ENCODE results near the gene EGFL7. TPM values are rescaled to one million over a fixed set of nuclear protein-coding genes. Genes with fewer than 3 reads are reported as not detected.

The EGFL7 gene
- total and polyA plus RNA-seq, 2 of the 8 experiments (the other 6 are each of a cell fraction or from before 2014, with no cell fraction given) = 37.8 to 53.4 TPM

GRCh38 chr9:136621019-136621733, 41.5 kb upstream of the EGFL7 start:
- no peak for FAIRE-seq
- Histone ChIP-seq H3K79me1 (ENCODE audit: low read depth, low read length) (no peaks in the 10 kb centered on the region), H2BK12ac (ENCODE audit: low read depth, low read length) (peak overlapping the region; percentile 75; the same call in 1 of the 2 replicates), H3K18ac (ENCODE audit: extremely low read depth, low read length) (no peak overlapping the region), H3K79me2 (ENCODE audit: control insufficient read depth in 1 of 2, insufficient read depth in 2 of 2, low read length in 2 of 2) (no peaks in the 10 kb centered on the region), H3K4me1 (replicated peaks in 1 of 4; ENCODE audit: control insufficient read depth in 3 of 4, insufficient read depth in 4 of 4, low read length in 3 of 4) (no peaks in the 10 kb centered on the region; a peak in 1 of 7 replicates), H3K14ac (ENCODE audit: insufficient read length) (no peak overlapping the region), H3K56ac (replicated peaks; ENCODE audit: insufficient read length, low read depth, low read length) (no peak overlapping the region), H3K4me2 (ENCODE audit: insufficient read depth in 1 of 2, low read depth in 2 of 2, low read length in 2 of 2) (no peak overlapping the region), H2BK5ac (ENCODE audit: low read depth, low read length) (peak overlapping the region; percentile 75; the same call in 1 of the 2 replicates), H3K9me3 (ENCODE audit: insufficient read depth in 2 of 2, low read depth in 1 of 2, low read length in 1 of 2) (no peaks in the 10 kb centered on the region), H2AK5ac (ENCODE audit: low read depth, low read length) (peak overlapping the region; percentile 65; the same call in 1 of the 2 replicates), H3K27ac (ENCODE audit: low read depth, low read length) (no peak overlapping the region), H2BK120ac (replicated peaks; ENCODE audit: low read depth, low read length) (no peak overlapping the region), H3K4ac (replicated peaks; ENCODE audit: insufficient read length, low read depth, low read length) (no peak overlapping the region), H3K9ac (replicated peaks in 1 of 4; ENCODE audit: extremely low read depth in 1 of 4, low read depth in 3 of 4, low read length in 3 of 4) (no peak overlapping the region), H3K23ac (ENCODE audit: insufficient read length) (no peak overlapping the region), H4K20me1 (replicated peaks in 1 of 2; ENCODE audit: control insufficient read depth in 1 of 2, insufficient read depth in 2 of 2, low read length in 2 of 2) (no peaks in the 10 kb centered on the region), H3K27me3 (replicated peaks in 1 of 4; ENCODE audit: control insufficient read depth in 3 of 4, extremely low read depth in 1 of 4, insufficient read depth in 3 of 4, low read length in 3 of 4) (no peaks in the 10 kb centered on the region), H2BK20ac (ENCODE audit: low read length) (peak overlapping the region; percentile 93; the same call in 1 of the 2 replicates), H4K8ac (ENCODE audit: extremely low read depth, insufficient read depth, low read length) (peak overlapping the region; percentile 88), H3K36me3 (ENCODE audit: control insufficient read depth in 2 of 4, insufficient read depth in 4 of 4, low read length in 3 of 4) (no peaks in the 10 kb centered on the region), H4K91ac (replicated peaks; ENCODE audit: insufficient read length, low read length) (peak overlapping the region; percentile 91), H3K23me2 (ENCODE audit: low read depth, low read length) (no peaks in the 10 kb centered on the region), H3K4me3 (ENCODE audit: extremely low read depth in 1 of 4, insufficient read depth in 2 of 4, low read depth in 3 of 4, low read length in 4 of 4) (no peak overlapping the region), H2BK15ac (ENCODE audit: low read length) (peak overlapping the region; percentile 2; the same call in 1 of the 2 replicates), H2AFZ (ENCODE audit: low read length) (no peak overlapping the region), H4K5ac (ENCODE audit: insufficient read length, low read depth, low read length) (no peak overlapping the region)
- no peak for DNase-seq (ENCODE audit: low read depth in 1 of 2, low spot score in 2 of 2)
- TF ChIP-seq RFX5 (IDR thresholded peaks at IDR 0.05; ENCODE audit: borderline replicate concordance, low read depth, low read length) (no peak), CEBPB (IDR thresholded peaks at IDR 0.05; ENCODE audit: low read depth, low read length) (peak; percentile 68)
- POLR2A ChIA-PET (ENCODE audit: partially characterized antibody) = no interaction called here
- 79% methylated on average over 26 of the region's 34 CpGs; no CpG with 5 or more reads in 1 of the 2 experiments for WGBS, 2 experiments (ENCODE audit: extremely low coverage in 1 of 2, insufficient coverage in 1 of 2, insufficient read length in 1 of 2, insufficient replicate concordance in 2 of 2, low coverage in 1 of 2, low lambda C conversion rate in 2 of 2, missing lambda C conversion rate in 1 of 2)
- CTCF ChIA-PET (ENCODE audit: partially characterized antibody) = interaction anchor here (9.6 kb wide), 1 partner anchor 133 kb away, joined by 253 read pairs; no protein-coding TSS in a partner anchor
